Activated CD4-positive, alpha-beta T cell treated with anti-CD3 and anti-CD28 coated beads for 48 hours (primary cell): ENCODE measurements around the gene NPPA.
"Not testable (repeated sequence)": the region's sequence is repeated elsewhere in the genome, so short reads cannot be mapped to it uniquely, and the experiment has no call there.

Experiments used
- DNase-seq: peaks from one replicate; pipeline ENCODE4 v3.0.0-alpha.2; 2020

NPPA gene

GRCh38 chr1:11805422-11806306 lies 41.9 kb downstream of the NPPA start, which contains the start of the genes CLCN6 and MTHFR:
Gene CLCN6, plus strand, starts transcription at chr1:11806191. Its CDS starts 72 bp downstream, at chr1:11806263.
Gene MTHFR, minus strand, starts transcription at chr1:11805964. Its CDS starts 2,848 bp downstream, at chr1:11803116.
- DNase-seq = peak; percentile 99

GRCh38 chr1:11804666-11805421 lies 42.7 kb downstream of the NPPA start:
- peak; percentile 50 for DNase-seq

DNA sequence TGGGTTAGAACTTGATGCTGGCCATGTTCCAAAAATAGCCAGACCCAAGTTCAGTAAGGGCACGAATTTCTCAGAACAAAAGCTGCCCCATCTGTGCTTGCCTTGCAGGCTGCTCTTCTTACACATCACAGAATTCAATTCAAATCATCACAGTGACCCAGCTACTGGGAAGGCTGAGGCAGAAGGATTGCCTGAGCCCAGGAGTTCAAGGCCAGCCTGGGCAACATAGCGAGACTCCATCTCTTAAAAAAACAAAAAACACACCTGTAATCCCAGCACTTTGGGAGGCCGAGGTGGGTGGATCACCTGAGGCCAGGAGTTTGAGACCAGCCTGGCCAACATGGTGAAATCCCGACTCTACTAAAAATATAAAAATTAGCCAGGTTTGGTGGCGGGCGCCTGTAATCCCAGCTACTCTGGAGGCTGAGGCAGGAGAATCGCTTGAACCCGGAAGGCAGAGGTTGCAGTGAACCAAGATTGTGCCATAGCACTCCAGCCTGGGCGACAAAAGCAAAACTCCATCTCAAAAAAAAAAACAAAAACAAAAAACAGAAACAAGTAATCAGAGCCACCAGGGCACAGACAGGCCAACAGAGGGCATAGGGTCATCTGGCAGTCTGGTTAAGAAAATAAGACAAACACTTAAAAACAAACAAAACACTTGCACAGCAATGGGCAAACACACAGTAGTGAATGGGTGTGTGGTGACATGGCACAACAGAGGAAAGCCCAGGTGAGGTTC lies 43.5 kb downstream of the NPPA start:
- not testable (repeated sequence) for DNase-seq

GRCh38 chr1:11802973-11803885 lies 44.4 kb downstream of the NPPA start:
- DNase-seq = peak; percentile 79

GRCh38 chr1:11802616-11802972 lies 45.0 kb downstream of the NPPA start:
- no peak for DNase-seq

DNA sequence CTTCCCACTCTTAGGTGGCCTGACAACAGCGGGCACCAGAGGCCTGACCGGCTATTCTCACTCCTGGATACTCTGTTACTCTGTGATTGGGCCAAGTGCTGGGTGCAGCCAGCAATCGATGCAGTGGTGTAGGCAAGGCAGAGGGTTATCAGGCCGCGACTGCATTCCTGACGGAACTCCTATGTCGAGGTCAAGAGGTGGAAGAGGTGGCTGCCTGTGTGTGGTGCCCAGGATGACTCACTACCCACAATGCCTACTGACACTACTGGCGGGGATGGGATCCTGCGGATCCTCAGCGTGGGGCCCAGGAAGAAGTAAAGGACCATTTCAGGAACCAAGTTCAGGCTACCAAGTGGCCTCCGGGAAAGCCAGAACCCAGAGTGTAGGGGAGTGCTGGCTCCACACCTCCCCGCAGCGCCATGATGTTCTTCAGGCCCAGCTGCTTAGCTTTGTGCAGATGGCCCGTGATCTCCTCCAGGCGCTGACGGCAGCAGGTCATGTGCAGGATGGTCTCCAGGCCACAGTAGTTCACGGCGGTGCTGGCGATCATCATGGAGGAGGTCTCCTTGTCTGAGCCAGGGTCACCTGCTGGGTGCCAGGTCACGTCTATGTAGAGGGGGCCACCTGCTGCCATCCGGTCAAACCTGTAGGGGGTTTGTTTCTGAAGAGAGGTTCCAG lies 46.7 kb downstream of the NPPA start:
- no peak for DNase-seq

- no peak for DNase-seq
Measured at GRCh38 chr1:11800391-11800755, 47.2 kb downstream of the NPPA start.

DNA sequence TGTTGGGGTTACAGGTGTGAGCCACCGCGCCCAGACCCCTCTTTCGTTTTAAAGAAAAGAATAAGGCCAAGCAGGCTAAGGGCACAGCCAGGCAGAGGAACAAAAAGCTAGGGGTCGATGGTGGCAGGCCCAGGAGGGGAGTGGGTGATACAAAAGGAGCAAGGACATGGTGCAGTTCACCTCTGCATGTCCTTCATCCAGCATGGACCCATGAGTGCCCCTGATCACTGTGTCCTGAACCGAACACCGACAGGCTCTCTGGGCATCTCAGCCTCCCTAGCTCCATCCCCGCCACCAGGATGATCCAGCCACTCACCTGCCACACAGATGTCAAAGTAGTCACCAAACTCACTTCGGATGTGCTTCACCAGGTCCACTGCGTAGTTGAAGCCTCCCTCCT lies 47.7 kb downstream of the NPPA start:
- no peak for DNase-seq

DNA sequence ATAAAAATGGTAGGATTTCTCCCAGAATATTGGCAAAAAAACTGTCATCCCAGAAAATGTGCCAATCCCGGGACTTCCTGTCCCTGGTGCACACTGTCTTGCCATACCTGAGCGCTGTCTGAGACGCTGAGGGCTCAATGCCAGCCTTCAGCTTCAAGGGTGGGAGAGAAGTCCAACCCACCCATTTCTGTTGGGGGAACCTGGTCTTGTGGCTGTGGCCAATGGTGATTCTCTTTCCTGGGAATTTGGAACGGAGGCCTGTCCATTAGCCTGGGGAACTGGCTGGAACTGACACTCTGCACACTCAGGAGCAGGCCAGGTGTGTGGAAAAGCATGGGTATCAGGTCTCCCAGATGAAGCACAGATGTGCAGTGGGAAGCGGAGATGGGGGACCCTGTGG lies 48.5 kb downstream of the NPPA start:
- no peak for DNase-seq

- no peak for DNase-seq
Measured at GRCh38 chr1:11797525-11798216, 49.9 kb downstream of the NPPA start.

DNA sequence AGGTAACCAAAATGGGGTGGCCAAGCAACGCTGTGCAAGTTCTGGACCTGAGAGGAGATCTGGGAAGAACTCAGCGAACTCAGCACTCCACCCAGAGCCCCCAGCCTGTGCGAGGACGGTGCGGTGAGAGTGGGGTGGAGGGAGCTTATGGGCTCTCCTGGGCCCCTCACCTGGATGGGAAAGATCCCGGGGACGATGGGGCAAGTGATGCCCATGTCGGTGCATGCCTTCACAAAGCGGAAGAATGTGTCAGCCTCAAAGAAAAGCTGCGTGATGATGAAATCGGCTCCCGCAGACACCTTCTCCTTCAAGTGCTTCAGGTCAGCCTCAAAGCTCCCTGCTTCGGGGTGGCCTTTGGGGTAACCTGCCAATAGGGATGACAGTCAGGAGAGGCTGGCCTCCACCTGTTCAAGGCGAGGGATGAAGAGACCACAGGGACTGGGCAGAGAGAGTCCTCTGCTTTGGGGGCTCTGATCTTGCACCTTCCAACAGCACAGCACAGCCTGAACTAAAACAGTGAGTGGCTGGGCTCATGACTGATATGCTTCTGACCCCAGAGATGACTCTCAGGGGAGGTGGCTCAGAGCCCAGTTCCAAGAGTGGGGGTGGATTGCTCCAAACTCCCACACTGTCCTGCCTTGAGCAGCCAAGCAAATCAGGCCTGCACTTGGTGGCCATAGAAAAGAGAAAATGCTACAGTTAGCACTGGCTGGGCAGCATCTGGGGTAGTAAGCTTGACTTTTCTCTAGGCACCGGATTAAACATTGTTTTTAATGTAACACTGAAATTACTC lies 51.4 kb downstream of the NPPA start:
- DNase-seq = no peak
